AML-193 (cell line): ENCODE measurements around the gene PERP.

Experiments used
- DNase-seq, 2 experiments: peaks; one replicate each; lab custom pipeline; 2025; lab: John Stamatoyannopoulos, UW

PERP gene

GRCh38 chr6:138044972-138045371 is 62.2 kb downstream of the PERP start:
- DNase-seq, result no peak

DNA sequence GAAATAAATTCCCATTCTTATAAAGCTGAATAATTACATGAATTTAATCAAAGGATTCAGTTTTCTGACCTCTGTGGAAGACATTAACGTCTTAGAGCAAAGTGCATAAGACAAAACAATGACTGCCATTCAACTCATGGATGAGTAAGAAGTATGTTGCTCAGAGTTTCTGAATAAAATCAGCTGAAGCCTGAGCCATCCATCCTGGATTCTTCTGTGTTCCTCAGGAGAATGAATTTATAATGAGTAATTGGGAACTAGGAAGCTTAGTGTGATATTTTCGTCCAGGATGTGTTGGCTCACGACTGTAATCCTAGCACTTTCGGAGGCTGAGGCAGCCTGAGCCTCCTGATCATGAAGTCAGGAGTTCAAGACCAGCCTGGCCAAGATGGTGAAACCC is 62.8 kb downstream of the PERP start:
- DNase-seq, result no peak
